GM19328 (cell line): Measurements from ENCODE around the gene KLRC4.
"Not testable (repeated sequence)": the region's sequence is repeated elsewhere in the genome, so short reads cannot be mapped to it uniquely, and the experiment has no call there.

ENCODE experiments used
- ATAC-seq: cut with Tn5 transposase; IDR thresholded peaks from one replicate; pipeline ENCODE4 v1.9.1; 2021; ENCODE audit warnings: mild to moderate bottlenecking, moderate library complexity; ENCODE audit not compliant: unreplicated experiment

Gene KLRC4

GRCh38 chr12:10368206-10369171 is 41.1 kb downstream of the KLRC4 start:
- no peak for ATAC-seq

GRCh38 chr12:10367714-10368113 is 41.8 kb downstream of the KLRC4 start:
- not testable (repeated sequence) for ATAC-seq

- ATAC-seq: no peak
Measured at GRCh38 chr12:10366875-10367274, 42.7 kb downstream of the KLRC4 start.

GRCh38 chr12:10365696-10366405 is 43.7 kb downstream of the KLRC4 start:
- no peak for ATAC-seq

- peak; percentile 43 for ATAC-seq
Measured at GRCh38 chr12:10364815-10365622, 44.5 kb downstream of the KLRC4 start.

- ATAC-seq: peak; percentile 77
Measured at GRCh38 chr12:10363914-10364814, 45.4 kb downstream of the KLRC4 start.

- ATAC-seq: no peak
Measured at GRCh38 chr12:10363658-10363913, 46.0 kb downstream of the KLRC4 start.

- no peak for ATAC-seq
Measured at GRCh38 chr12:10362828-10363657, 46.5 kb downstream of the KLRC4 start.

- no peak for ATAC-seq
Measured at GRCh38 chr12:10362325-10362724, 47.2 kb downstream of the KLRC4 start.

- no peak for ATAC-seq
Measured at GRCh38 chr12:10361622-10362021, 47.9 kb downstream of the KLRC4 start.

GRCh38 chr12:10361084-10361483 is 48.5 kb downstream of the KLRC4 start:
- no peak for ATAC-seq

GRCh38 chr12:10358969-10359368 is 50.6 kb downstream of the KLRC4 start:
- ATAC-seq: no peak

GRCh38 chr12:10358131-10358530 is 51.4 kb downstream of the KLRC4 start:
- ATAC-seq: no peak
